NCI-H748 (cell line): Measurements from ENCODE around the gene SNX20.

Experiments used
- DNase-seq: peaks from one replicate; lab custom pipeline; 2025; ENCODE audit not compliant: unreplicated experiment; lab: John Stamatoyannopoulos, UW

Gene SNX20

DNA sequence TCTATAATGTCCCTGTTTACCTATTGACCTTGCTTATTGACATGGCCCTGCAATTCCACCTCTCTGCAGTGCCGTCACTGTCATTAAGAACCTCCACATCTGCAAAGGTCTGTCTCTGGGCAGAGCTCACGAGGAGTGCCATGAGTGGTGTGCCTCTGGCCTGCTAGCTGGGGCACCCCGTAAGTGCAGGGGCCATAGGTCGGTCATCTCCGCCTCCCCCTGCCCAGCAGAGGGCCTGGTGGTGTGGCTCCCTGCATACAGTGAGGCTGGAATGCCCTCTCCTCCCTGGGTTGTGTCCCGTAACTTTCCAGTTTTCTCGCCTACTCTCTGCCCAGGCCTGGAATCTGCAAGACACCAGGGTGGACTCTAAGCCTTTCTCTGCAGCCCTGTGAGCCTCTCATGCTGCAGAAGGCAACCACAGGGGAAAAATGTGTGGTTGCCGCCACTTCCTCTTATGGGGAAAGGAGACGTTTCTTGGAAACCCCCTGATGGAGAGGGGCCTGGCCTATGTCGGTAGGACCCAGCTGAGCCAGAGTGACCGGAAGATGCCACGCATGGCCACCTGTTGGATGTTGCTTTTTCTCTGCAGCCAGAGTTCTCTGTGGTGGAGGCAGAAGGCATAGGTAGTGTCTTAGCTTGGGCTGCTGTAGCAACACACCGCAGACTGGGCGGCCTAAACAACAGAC lies 2.7 kb upstream of the SNX20 start:
- no peak for DNase-seq

GRCh38 chr16:50680556-50680893 lies 587 bp downstream of the SNX20 start:
- DNase-seq, result no peak

- DNase-seq, result no peak
Measured at GRCh38 chr16:50679676-50680555, 1.2 kb downstream of the SNX20 start.

DNA sequence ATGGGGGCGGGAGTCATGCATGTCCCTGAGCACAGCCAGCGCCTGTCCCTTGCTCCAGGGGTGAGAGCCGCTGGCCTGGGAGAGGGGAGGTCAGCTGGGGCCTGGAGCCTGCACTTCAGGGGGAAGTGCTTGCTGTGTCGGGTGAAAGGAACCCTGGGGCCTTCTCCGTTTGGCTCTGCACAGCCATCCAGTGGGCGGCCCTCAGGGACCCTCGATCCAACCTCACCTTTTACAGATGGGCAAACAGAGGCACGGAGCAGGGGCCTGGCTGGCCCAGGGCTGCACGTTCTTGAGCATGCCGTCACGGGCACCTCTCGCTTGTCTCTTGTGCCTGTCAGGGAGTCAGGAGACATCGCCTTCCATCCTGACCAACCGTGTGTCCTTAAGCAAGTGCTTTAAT lies 1.8 kb downstream of the SNX20 start:
- no peak for DNase-seq

DNA sequence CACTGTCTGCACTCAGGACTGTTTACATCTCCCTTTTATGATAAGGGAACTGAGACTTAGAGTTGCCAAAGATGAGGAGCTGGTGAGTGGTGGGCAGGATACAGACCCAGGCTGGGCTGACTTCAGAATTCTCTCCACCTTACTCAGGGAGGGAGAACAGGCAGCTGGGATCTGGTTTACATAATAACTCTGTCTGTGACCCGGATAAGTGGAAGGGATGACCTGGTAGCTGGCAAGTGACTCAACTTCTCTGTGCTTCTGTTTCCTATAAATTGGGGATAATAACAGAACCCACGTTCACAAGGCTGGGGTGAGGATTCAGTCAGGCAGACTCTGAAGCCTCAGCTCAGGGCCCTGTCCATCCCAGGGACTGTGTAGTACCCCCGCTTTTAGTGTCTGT lies 2.6 kb downstream of the SNX20 start:
- no peak for DNase-seq

- no peak for DNase-seq
Measured at GRCh38 chr16:50677351-50677750, 3.8 kb downstream of the SNX20 start.

GRCh38 chr16:50676684-50677225 lies 4.4 kb downstream of the SNX20 start:
- no peak for DNase-seq

- no peak for DNase-seq
Measured at GRCh38 chr16:50675686-50676610, 5.2 kb downstream of the SNX20 start.

DNA sequence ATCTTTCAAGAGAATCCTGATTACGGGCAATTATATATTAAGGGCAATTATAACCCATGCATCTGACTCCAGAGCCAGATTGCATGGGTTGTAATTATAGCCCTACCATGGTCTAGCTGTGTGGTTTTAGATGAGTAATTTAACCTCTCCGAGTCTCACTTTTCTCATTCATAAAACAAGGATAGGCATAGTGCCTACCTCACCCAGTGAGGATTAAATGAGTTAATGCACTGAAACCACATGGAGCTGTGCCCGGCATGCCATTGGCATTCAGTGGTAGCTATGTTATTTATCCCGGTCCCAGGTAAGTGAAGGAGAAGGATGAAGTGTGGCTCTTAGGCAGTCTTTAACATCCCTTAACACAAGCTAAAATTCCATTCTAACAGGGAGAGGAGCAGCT lies 6.3 kb downstream of the SNX20 start:
- DNase-seq, result no peak

DNA sequence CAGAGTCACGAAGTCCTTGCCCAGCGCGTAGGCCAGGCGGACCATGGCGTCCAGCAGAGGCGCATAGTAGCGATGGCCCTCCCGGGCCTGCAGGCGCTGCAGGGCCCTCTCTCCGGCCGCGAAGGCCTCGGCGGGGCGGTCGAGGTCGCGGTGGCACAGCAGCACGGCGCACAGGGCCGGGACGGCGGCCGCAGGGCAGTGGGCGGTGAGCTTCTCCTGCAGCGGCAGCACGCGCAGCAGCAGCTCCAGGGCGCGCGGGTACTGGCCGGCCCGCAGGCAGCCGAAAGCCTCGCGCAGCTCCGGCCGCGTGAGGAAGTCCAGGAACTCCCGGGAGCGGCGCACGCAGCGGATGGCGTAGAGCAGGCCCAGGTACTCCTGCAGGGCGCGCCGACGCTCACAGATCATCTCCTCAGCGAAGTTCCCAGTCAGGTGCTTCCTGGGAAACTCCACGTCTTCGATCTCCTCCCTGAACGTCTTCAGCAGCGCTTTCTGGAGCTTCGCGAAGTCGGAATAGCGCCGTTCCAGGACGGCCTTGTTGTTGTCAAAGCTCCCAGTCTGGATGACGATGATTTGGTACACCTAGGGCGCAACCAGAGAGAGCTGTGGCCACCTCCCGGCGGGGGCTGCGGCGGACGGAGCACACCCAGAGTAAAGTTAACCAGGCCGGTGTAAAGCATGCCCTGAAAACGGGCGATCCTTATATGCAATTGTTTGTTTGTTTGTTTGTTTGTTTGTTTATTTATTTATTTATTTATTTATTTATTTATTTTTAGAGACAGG lies 7.4 kb downstream of the SNX20 start:
- DNase-seq, result no peak

DNA sequence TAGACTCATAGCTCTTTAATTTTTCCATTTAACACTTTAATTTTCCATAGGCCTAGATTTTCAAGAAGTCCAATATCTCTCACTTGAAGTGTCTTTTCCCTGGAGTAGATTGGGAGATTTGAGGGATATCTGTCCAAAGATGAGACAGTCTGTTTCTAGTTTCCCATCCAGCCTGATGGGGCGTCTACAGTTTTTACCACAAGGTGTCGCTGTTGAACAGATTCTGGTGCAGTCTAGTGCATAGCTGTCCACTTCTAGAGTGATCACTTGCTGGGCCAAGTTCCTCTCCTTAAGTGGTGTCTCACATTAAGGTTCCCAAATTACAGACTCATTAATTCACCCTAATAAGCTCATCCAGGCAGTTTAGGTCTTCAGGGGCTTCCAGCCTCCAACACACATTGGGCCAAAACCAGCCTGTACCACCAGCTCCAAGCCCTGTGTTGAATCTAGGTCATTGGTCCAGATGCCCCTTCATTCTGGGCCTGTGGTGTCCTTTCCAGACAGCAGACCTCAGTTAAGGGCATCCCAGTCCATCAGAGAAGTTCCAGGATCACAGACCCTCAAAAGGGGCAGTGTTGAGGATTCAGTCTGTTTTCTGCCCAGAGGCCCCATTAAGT lies 9.4 kb downstream of the SNX20 start:
- DNase-seq, result peak; percentile 18

DNA sequence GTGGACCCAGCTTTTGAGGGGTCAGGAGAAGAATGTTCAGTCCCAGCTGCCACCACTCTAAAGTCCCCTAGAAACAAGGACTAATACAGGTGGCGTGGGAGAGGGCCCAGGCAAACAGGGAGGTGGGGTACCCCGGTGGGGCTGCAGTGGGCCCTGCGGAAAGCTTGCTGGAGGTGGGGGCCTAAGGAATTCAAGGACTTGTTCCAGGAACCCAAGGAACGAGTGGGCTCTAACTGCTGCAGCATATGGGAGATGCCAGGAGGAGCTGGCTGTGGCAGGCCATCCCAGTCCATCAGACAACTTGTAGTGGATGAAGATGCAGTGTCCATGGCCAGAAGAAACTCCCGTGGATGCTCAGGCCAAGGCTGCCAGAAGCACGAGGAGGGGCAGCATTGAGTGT lies 10.6 kb downstream of the SNX20 start:
- no peak for DNase-seq

DNA sequence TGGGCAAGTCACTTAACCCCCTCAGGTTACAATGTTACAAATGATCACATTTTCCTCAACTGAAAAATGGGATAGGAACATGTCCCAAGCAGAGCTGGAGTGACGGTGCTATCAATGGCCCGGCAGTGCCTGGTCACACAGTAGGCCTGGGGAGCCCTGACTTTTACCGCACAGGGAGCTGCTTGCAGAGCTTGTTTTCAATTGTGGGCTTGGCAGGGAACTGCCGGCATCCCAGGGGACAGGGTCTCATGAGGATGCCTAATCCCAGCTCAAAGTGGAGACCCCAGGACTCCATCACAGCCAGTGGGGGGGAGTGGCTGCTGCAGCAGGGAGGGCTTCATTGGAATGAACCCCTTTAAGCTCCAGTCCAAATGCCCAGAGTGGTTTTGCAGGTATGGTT lies 11.4 kb downstream of the SNX20 start:
- no peak for DNase-seq

DNA sequence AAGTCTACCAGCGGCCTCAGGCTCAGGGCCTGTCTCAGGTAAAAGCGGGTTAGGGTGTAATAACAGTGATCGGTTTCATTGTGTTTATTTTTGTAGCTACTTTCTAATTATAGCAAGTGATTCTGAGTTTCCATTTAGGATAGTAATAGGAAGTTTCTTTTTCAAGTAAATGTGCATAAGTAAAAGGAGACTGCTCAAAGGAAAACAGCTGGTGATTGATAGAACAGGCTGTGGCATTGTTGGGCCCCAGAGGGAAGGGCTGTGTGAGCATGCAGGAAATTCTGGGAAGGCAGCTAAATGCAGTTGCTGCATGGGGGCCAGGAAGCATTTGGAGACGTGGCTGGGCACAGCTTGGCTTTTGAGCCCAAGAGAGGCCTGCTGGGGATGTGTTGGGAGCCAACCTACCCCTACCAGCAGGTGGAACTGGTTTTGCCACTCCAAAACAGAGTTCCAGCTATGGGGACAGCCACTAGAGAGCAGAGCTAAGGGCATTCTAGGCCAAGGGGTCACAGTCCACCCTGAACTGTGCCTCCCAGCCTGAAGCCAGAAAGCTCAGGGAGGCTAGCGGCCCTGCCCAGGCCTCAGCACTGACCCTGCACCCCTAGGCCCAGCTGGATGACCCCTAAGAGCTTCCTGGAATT lies 12.6 kb downstream of the SNX20 start:
- DNase-seq, result no peak

GRCh38 chr16:50667497-50668367 lies 13.4 kb downstream of the SNX20 start:
- no peak for DNase-seq

DNA sequence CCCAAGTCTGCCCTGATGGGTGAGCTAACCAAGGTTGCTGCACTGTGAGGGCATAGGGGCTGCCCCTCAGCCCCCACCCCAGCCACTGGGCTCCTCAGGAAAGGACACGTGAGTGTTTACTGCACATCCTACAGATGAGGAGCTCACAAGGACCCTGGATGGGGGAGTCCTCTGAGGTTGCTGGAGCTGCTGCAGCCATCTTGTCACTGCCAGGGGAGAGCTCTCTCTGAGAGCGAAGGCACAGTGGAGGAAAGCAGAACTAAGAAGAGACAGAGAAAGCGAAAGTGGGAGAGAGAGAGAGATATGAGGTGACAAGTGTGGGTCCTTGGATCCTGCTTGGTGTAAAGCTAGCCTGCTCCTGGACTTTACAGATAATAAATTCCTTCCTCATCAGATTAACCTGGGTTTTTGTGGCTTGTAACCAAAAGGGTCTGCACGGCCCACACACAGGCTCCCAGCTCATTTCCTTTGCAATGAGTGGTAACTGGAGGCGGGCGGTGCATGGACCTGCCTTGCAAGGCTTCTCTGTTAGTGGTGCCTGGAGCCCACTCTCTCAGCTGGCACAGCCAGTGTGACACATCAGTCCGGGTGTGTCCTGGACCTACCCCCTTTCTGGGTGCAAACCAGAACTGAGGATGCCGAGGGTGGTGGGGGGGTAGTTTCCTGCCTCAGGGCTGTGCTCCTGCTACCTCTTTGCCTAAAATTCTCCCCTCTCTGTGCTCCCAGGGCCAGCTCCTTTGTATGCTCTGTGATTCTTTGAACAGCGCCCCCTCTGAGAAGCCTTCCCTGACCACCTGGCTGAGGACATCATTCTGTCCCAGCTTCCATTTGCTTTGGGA lies 14.2 kb downstream of the SNX20 start:
- DNase-seq, result no peak

DNA sequence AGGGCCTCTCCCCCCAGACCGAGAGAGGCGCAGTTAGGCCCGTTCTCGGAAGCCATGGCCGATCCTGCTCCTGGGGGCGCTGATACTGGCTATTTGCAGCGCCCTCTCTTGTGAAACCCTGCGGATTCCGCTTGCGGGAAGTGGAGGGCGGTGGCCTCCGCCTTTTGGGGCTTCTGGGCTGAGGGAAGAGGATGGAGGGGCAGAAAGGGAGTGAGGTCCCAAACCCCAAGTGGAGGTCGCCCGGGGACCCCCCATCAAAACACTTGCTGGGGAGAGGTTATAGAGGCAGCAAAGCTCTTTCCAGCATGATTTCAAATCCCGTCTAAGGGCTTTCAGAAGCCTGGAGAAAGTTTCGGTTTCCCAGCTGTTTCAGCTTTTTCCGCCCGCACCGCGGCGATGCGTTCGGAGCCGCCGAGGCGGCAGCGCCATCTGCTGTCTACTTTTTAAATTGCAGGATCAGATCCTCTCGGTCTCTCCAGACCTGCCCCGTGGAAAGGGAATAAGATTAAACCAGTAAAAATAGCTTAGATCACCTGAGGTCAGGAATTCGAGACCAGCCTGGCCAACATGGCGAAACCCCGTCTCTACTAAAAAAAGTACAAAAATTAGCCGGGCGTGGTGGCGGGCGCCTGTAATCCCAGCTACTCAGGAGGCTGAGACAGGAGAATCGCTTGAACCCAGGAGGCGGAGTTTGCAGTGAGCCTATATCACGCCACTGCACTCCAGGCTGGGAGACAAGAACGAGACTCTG lies 15.8 kb downstream of the SNX20 start:
- DNase-seq, result peak; percentile 53
